ENCODE results near the gene USF2. TPM values are rescaled to one million over a fixed set of nuclear protein-coding genes. Genes with fewer than 3 reads are reported as not detected.

The USF2 gene
- total and polyA plus RNA-seq, 10 of the 15 experiments (the other 5 are each of a cell fraction or from before 2014, with no cell fraction given), result 0.56 to 157 (median 65.5) TPM

- POLR2A ChIA-PET, result interaction anchor here (0.8 kb wide), 1 partner anchor 9 kb away, joined by 3 read pairs; no protein-coding TSS in a partner anchor
- 57% methylated on average over 17 of the region's 17 CpGs for WGBS (ENCODE audit: insufficient coverage, insufficient replicate concordance, low lambda C conversion rate, missing lambda C conversion rate)
Observed at GRCh38 chr19:35284153-35285094, 15.7 kb downstream of the USF2 start.

DNA sequence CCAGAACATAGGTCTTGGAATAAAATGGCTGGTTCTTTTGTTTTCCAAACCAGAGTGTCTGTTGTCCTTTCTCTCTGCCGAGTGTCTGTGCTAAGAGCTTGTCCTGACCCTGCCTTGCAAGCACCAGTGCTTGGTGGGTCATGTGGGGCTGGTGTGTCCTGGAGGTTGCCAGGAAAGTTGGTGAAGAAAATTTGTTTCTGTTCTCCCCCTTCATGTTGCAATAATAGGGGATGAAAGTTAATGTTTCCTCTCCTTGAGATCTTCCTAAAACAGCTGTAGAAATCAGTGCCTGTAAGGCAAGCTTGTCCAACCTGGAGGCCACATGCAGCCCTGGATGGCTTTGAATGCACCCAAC is 16.3 kb downstream of the USF2 start:
- Histone ChIP-seq H3K27me3 (replicated peaks in 1 of 2; ENCODE audit: control insufficient read depth in 2 of 2, insufficient read depth in 2 of 2, low read length in 1 of 2) (no peaks in the 10 kb centered on the region; a peak in 2 of 4 replicates), H3K36me3 (ENCODE audit: control insufficient read depth in 2 of 2, insufficient read depth in 2 of 2, low read length in 1 of 2) (no peaks in the 10 kb centered on the region), H3K4me1 (ENCODE audit: control insufficient read depth, insufficient read depth, low read length) (peaks cover 15% of the 10 kb centered on the region), H3K4me3 (no peak overlapping the region), H3K79me2 (ENCODE audit: control insufficient read depth, insufficient read depth, low read length) (no peaks in the 10 kb centered on the region), H3K9me3 (replicated peaks; ENCODE audit: control insufficient read depth, insufficient read depth, low read length) (no peaks in the 10 kb centered on the region), H4K20me1 (ENCODE audit: control insufficient read depth, insufficient read depth) (no peaks in the 10 kb centered on the region), H3K4me2 (ENCODE audit: control insufficient read depth, insufficient read depth) (no peak overlapping the region), H2AFZ (ENCODE audit: control insufficient read depth, low read depth, low read length) (no peak overlapping the region), H3K9ac (ENCODE audit: control insufficient read depth, insufficient read depth, low read length) (no peak overlapping the region), H3K27ac (ENCODE audit: control insufficient read depth, insufficient read depth) (no peak overlapping the region)
- DNase-seq (ENCODE audit: low read depth, low spot score) (no peak), FAIRE-seq (no peak), ATAC-seq (no peak)
- SMC1A ChIA-PET (ENCODE audit: uncharacterized antibody, unreplicated experiment), result interaction anchor here (1.0 kb wide), 2 partner anchors 48 to 140 kb away, joined by 3 read pairs; no protein-coding TSS in a partner anchor
- intact Hi-C loops (cut with micrococcal nuclease; ENCODE audit: unreplicated experiment) (no loop called here), in situ Hi-C loops (cut with MboI) (no loop called here)
- CTCF ChIA-PET, result interaction anchor here (0.5 to 1.1 kb wide), 2 partner anchors 42 to 1154 kb away, joined by 3 read pairs; no protein-coding TSS in a partner anchor
- POLR2A ChIA-PET, result interaction anchor here (0.8 kb wide), 1 partner anchor 9 kb away, joined by 3 read pairs; no protein-coding TSS in a partner anchor
- RAD21 ChIA-PET (ENCODE audit: unreplicated experiment), result interaction anchor here (1.0 kb wide), 1 partner anchor 39 kb away, joined by 3 read pairs; no protein-coding TSS in a partner anchor
- no TSS peak for BruUV-seq (replicated peaks)
- 8% methylated on average over 1 of the region's 1 CpG for WGBS (ENCODE audit: insufficient coverage, insufficient replicate concordance, low lambda C conversion rate, missing lambda C conversion rate)
- TF ChIP-seq MTA3 (IDR thresholded peaks at IDR 0.05; ENCODE audit: borderline replicate concordance, low read length) (no peak), ZNF622 (IDR thresholded peaks at IDR 0.05) (no peak), CEBPB (IDR thresholded peaks at IDR 0.05; ENCODE audit: borderline replicate concordance in 1 of 2, low read depth in 2 of 2, low read length in 2 of 2) (no peak), POLR2AphosphoS5 (IDR thresholded peaks at IDR 0.05; ENCODE audit: low read length) (no peak)
- TF ChIP-seq, protein P1, sequence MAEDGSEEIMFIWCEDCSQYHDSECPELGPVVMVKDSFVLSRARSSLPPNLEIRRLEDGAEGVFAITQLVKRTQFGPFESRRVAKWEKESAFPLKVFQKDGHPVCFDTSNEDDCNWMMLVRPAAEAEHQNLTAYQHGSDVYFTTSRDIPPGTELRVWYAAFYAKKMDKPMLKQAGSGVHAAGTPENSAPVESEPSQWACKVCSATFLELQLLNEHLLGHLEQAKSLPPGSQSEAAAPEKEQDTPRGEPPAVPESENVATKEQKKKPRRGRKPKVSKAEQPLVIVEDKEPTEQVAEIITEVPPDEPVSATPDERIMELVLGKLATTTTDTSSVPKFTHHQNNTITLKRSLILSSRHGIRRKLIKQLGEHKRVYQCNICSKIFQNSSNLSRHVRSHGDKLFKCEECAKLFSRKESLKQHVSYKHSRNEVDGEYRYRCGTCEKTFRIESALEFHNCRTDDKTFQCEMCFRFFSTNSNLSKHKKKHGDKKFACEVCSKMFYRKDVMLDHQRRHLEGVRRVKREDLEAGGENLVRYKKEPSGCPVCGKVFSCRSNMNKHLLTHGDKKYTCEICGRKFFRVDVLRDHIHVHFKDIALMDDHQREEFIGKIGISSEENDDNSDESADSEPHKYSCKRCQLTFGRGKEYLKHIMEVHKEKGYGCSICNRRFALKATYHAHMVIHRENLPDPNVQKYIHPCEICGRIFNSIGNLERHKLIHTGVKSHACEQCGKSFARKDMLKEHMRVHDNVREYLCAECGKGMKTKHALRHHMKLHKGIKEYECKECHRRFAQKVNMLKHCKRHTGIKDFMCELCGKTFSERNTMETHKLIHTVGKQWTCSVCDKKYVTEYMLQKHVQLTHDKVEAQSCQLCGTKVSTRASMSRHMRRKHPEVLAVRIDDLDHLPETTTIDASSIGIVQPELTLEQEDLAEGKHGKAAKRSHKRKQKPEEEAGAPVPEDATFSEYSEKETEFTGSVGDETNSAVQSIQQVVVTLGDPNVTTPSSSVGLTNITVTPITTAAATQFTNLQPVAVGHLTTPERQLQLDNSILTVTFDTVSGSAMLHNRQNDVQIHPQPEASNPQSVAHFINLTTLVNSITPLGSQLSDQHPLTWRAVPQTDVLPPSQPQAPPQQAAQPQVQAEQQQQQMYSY (CRISPR knock-in tag; IDR thresholded peaks at IDR 0.05), result no peak
- TF ChIP-seq, protein P2, sequence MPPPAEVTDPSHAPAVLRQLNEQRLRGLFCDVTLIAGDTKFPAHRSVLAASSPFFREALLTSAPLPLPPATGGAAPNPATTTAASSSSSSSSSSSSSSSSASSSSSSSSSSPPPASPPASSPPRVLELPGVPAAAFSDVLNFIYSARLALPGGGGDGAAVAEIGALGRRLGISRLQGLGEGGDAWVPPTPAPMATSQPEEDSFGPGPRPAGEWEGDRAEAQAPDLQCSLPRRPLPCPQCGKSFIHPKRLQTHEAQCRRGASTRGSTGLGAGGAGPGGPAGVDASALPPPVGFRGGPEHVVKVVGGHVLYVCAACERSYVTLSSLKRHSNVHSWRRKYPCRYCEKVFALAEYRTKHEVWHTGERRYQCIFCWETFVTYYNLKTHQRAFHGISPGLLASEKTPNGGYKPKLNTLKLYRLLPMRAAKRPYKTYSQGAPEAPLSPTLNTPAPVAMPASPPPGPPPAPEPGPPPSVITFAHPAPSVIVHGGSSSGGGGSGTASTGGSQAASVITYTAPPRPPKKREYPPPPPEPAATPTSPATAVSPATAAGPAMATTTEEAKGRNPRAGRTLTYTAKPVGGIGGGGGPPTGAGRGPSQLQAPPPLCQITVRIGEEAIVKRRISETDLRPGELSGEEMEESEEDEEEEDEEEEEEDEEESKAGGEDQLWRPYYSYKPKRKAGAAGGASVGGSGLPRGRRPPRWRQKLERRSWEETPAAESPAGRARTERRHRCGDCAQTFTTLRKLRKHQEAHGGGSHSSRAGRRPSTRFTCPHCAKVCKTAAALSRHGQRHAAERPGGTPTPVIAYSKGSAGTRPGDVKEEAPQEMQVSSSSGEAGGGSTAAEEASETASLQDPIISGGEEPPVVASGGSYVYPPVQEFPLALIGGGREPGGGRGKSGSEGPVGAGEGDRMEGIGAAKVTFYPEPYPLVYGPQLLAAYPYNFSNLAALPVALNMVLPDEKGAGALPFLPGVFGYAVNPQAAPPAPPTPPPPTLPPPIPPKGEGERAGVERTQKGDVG (CRISPR knock-in tag; IDR thresholded peaks at IDR 0.05), result no peak

More at GRCh38 chr19:35284153-35285094, 15.7 kb downstream of the USF2 start:
- ChIA-PET RAD21 (ENCODE audit: unreplicated experiment) (interaction anchor here (1.0 kb wide), 1 partner anchor 39 kb away, joined by 3 read pairs; no protein-coding TSS in a partner anchor), SMC1A (ENCODE audit: uncharacterized antibody, unreplicated experiment) (interaction anchor here (1.0 kb wide), 2 partner anchors 48 to 139 kb away, joined by 3 read pairs; no protein-coding TSS in a partner anchor), CTCF (interaction anchor here (0.5 to 1.1 kb wide), 3 partner anchors 33 to 1154 kb away, joined by 3 read pairs; no protein-coding TSS in a partner anchor)
- TF ChIP-seq NR2C2 (IDR thresholded peaks at IDR 0.05; ENCODE audit: borderline replicate concordance, control insufficient read depth, insufficient read length, low read depth), result no peak
- Histone ChIP-seq H3K36me3 (ENCODE audit: control insufficient read depth in 2 of 2, insufficient read depth in 2 of 2, low read length in 1 of 2) (no peaks in the 10 kb centered on the region), H3K27me3 (replicated peaks in 1 of 2; ENCODE audit: control insufficient read depth in 2 of 2, insufficient read depth in 2 of 2, low read length in 1 of 2) (no peaks in the 10 kb centered on the region; a peak in 2 of 4 replicates), H2AFZ (ENCODE audit: control insufficient read depth, low read depth, low read length) (no peak overlapping the region), H3K9ac (ENCODE audit: control insufficient read depth, insufficient read depth, low read length) (no peak overlapping the region), H3K27ac (ENCODE audit: control insufficient read depth, insufficient read depth) (no peak overlapping the region), H3K4me3 (no peak overlapping the region), H3K79me2 (ENCODE audit: control insufficient read depth, insufficient read depth, low read length) (no peaks in the 10 kb centered on the region), H4K20me1 (ENCODE audit: control insufficient read depth, insufficient read depth) (no peaks in the 10 kb centered on the region), H3K9me3 (replicated peaks; ENCODE audit: control insufficient read depth, insufficient read depth, low read length) (no peaks in the 10 kb centered on the region), H3K4me1 (ENCODE audit: control insufficient read depth, insufficient read depth, low read length) (peaks cover 17% of the 10 kb centered on the region), H3K4me2 (ENCODE audit: control insufficient read depth, insufficient read depth) (no peak overlapping the region)
- DNase-seq (ENCODE audit: low read depth, low spot score) (no peak), ATAC-seq (no peak), FAIRE-seq (no peak)
- intact Hi-C loops (cut with micrococcal nuclease; ENCODE audit: unreplicated experiment) (no loop called here), in situ Hi-C loops (cut with MboI) (no loop called here)
- BruUV-seq (replicated peaks), result no TSS peak
